HG02623 (cell line): ENCODE measurements around the gene CARMIL1.
"Not testable (repeated sequence)": the region's sequence is repeated elsewhere in the genome, so short reads cannot be mapped to it uniquely, and the experiment has no call there.

Experiments
- ATAC-seq: cut with Tn5 transposase; IDR thresholded peaks from one replicate; pipeline ENCODE4 v1.9.1; 2021; ENCODE audit warnings: moderate library complexity; ENCODE audit not compliant: unreplicated experiment

The CARMIL1 gene

DNA sequence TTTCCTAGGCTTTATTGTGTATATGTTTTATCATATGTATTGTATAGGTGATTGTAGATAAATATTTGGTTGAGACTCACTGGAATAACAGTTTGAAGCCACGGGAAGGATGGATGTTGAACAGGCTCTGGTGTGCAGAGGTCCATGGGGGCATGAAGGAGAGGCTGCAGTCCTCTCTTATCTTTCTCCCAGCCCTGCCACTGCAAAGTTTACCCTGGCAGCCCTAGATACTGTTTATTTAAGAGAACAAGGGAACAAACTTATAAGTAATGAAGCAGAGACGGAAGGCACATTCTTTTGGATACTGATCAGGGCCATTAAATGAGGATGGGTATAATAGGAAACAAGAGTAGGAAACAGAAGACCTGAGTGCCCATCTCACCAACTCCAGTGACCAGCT, 269.3 kb downstream of the CARMIL1 start:
- no peak for ATAC-seq

DNA sequence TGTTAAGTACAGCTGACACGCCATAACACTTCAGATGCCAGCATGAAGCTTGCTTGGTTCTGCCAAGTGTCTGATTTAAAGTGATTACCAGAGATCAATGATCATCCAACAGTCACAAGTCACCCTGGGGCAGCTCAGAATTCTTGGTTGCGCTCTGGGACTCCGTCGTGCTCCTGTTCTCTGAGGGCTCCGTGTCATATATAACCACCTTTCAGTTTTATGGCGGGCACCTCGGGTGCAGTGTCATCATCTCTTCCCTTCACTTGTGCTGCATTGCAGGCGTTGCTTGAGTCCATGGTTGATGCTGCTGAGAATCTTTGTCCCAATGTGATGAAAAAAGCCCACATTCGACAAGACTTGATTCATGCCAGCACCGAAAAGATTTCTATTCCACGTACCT, 271.5 kb downstream of the CARMIL1 start:
- no peak for ATAC-seq

- ATAC-seq = no peak
Observed at GRCh38 chr6:25553502-25553901, 274.3 kb downstream of the CARMIL1 start.

DNA sequence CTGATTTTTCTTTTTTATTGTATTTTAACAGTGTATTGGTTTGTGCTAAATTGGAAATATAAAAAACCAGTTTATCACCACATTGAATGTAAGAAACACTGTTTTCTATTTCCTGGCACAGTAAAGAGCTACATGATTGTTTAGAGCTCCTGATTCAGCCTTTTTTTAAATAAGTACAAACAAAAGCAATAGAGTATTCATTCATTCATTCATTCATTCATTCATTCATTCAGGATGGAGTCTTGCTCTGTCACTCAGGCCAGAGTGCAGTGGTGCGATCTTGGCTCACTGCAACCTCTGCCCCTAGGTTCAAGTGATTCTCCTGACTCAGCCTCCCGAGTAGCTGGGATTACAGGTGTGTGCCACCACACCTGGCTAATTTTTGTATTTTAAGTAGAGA, 276.0 kb downstream of the CARMIL1 start:
- ATAC-seq = no peak

- ATAC-seq = no peak
Observed at GRCh38 chr6:25556516-25556915, 277.3 kb downstream of the CARMIL1 start.

GRCh38 chr6:25558155-25558817, 279.1 kb downstream of the CARMIL1 start:
- no peak for ATAC-seq

GRCh38 chr6:25560865-25561264, 281.7 kb downstream of the CARMIL1 start:
- ATAC-seq = no peak

- ATAC-seq = no peak
Observed at GRCh38 chr6:25564943-25565342, 285.8 kb downstream of the CARMIL1 start.

DNA sequence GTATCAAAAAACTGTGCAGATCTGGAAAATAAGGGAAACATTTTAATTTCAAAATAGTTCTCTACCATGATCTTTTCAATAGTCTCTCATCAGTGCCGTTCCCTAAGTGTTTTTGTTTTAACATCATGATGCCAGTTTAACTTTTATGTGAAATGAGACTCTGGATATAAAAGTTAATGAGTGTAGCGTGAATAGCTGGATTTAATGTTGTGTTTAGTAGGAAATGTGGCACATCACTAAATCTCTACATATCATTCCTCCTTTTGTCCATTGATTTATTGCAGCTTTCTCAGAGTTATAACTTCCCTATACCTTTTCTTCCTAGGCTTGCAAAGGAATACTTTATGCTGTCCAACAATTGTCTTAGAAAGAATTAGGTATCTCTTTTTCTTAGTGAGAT, 291.4 kb downstream of the CARMIL1 start:
- ATAC-seq = no peak

GRCh38 chr6:25576919-25577318, 297.7 kb downstream of the CARMIL1 start:
- no peak for ATAC-seq

GRCh38 chr6:25578538-25578937, 299.4 kb downstream of the CARMIL1 start:
- no peak for ATAC-seq

DNA sequence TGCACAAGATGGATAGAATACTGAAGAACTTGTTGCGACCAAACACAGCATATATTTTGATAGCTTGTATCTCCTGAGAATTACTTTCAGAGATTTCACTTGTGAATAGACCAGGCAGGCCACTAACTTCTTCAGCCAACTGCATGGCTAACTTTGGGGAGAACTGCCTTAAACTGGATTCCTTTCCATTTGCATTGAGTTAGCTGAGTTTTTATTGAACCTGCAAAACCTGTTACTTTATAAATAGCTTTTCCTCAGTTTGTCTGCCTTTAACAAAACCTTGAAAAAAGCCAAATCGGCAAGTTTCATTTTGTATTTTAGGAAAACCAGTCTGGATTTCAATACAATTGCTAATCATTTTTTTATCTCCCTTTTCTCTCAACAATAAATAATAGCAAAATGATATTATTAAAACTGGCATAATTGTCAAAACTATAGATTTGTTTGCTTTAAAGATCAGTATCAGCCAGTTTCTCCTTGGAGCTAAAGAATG, 300.3 kb downstream of the CARMIL1 start:
- ATAC-seq = no peak

GRCh38 chr6:25579902-25580495, 300.8 kb downstream of the CARMIL1 start:
- no peak for ATAC-seq

DNA sequence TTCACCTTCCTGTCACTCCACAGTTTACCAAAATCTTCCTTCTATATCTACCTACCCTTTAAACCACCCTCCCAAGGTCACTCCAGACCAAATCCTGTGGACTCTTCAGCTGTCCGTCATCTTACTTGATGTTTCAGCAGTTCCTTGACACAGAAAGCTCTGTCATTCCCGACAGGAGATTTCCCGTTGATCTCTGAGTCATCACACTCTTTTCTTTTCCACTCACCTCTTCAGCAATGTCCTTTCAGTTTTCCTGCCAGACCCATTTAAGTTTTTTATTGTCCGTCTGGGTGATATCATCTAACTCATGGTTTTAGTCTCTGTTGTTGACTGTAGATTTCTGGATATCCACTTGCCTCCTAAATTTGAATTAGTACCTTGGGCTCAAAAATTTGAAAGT, 302.9 kb downstream of the CARMIL1 start:
- no peak for ATAC-seq

GRCh38 chr6:25583099-25583498, 303.9 kb downstream of the CARMIL1 start:
- ATAC-seq = no peak

DNA sequence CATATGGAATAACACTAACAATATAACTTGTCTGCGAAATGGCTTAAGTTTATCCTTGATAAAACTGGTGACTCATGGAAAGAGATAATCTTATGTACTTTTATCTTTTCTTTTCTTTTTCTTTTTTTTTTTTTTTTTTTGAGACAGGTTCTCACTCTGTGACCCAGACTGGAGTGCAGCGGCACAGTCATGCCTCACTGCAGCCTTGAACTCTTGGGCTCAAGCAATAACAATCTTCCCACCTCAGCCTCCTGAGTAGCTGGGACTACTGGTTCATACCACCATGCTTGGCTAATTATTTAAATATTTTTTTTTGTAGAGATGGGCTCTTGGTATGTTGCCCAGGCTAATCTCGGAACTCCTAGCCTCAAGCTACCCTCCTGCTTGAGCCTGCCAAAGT, 304.7 kb downstream of the CARMIL1 start:
- ATAC-seq = no peak

DNA sequence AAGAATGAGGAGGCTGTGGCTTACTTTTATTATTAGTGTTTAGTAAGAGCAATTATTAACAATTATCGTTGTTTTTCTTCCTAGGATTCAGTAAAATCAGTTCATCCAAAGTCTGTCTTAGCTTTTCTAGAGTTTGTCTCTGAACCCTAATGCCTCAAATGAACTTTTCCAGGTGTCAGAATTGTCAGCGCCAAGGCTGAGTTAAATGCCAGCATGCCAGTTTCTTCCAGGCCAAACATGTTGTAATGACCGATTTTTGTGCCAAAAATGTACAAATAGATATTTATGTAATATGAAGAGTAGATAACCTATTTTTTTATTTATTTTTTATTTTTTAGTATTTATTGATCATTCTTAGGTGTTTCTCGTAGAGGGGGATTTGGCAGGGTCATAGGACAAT, 306.1 kb downstream of the CARMIL1 start:
- ATAC-seq = no peak

GRCh38 chr6:25586119-25586518, 306.9 kb downstream of the CARMIL1 start:
- ATAC-seq = not testable (repeated sequence)

GRCh38 chr6:25586927-25587326, 307.8 kb downstream of the CARMIL1 start:
- no peak for ATAC-seq

DNA sequence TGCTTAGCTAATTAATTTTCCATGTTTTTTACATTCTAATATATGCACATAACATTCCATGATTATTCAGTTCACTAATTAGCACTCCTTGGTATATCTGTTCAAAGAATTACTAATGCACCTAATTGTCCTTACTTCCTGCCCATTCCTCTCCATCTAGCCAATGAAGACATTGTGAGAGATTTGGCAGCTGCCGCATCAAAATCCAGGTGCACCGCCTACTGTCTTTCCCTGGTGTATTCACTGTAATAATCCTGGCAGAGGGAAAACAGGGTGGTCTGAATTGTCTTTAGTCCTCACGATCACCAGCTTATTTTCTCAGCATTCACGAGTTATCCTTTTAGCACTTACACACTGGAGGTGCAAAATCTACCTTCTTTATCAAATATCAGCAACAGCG, 311.8 kb downstream of the CARMIL1 start:
- ATAC-seq = no peak

GRCh38 chr6:25596928-25597818, 318.0 kb downstream of the CARMIL1 start:
- no peak for ATAC-seq
